Neural cell (in vitro differentiated cells): ENCODE measurements around the gene WDR20. TPM values are rescaled to one million over a fixed set of nuclear protein-coding genes. Genes with fewer than 3 reads are reported as not detected.
"Not testable (repeated sequence)": the region's sequence is repeated elsewhere in the genome, so short reads cannot be mapped to it uniquely, and the experiment has no call there.

ENCODE experiments used
- H2AFZ ChIP-seq: fragments of 200-600, 300-800 bp; sonication (generic), shearing (Covaris generic); 2 replicates; pipeline ENCODE4 v1.6.0; 2014; ENCODE audit warnings: low read depth, mild to moderate bottlenecking, antibody characterized with exemption, low read length, moderate library complexity
- H3F3A ChIP-seq: fragments of 200-600 bp; shearing (Covaris generic); 2 replicates; pipeline ENCODE4 v1.6.1; 2016; ENCODE audit warnings: mild to moderate bottlenecking, moderate library complexity, mixed read lengths, antibody characterized with exemption, low read length; ENCODE audit not compliant: insufficient read depth, poor library complexity, severe bottlenecking
- H3K27ac ChIP-seq: fragments of 200-600, 300-800 bp; sonication (generic), shearing (Covaris generic); 2 replicates; pipeline ENCODE4 v1.5.1; 2014; ENCODE audit warnings: mild to moderate bottlenecking, low read length, moderate library complexity
- H3K27me3 ChIP-seq: fragments of 300-800, 200-600 bp; sonication (generic), shearing (Covaris generic); 2 replicates; pipeline ENCODE4 v1.6.0; 2014; ENCODE audit warnings: mild to moderate bottlenecking, low read depth, low read length, moderate library complexity; ENCODE audit not compliant: insufficient read depth
- H3K36me3 ChIP-seq: fragments of 300-800, 200-600 bp; sonication (generic), shearing (Covaris generic); 2 replicates; pipeline ENCODE4 v1.5.1; 2014; ENCODE audit warnings: mild to moderate bottlenecking, antibody characterized with exemption, low read length, moderate library complexity; ENCODE audit not compliant: insufficient read depth
- H3K4me2 ChIP-seq: fragments of 300-800, 200-600 bp; sonication (generic), shearing (Covaris generic); 2 replicates; pipeline ENCODE4 v1.6.0; 2014; ENCODE audit warnings: mild to moderate bottlenecking, low read length
- H3K4me3 ChIP-seq: fragments of 300-800, 200-600 bp; sonication (generic), shearing (Covaris generic); 2 replicates; pipeline ENCODE4 v1.5.1; 2014; ENCODE audit warnings: mild to moderate bottlenecking, low read length, moderate library complexity
- H3K79me2 ChIP-seq: fragments of 200-600 bp; shearing (Covaris generic); replicated peaks from 2 replicates; pipeline ENCODE4 v1.6.0; 2014; ENCODE audit warnings: mild to moderate bottlenecking, low read length, moderate library complexity; ENCODE audit not compliant: insufficient read depth
- H3K9ac ChIP-seq: fragments of 300-800, 200-600 bp; sonication (generic), shearing (Covaris generic); 2 replicates; pipeline ENCODE4 v1.6.1; 2016; ENCODE audit warnings: mild to moderate bottlenecking, low read length, mixed read lengths
- H3K9me2 ChIP-seq: fragments of 200-600 bp; shearing (Covaris generic); 2 replicates; pipeline ENCODE4 v1.6.1; 2016; ENCODE audit warnings: mild to moderate bottlenecking, low read length, mixed read lengths; ENCODE audit not compliant: insufficient read depth
- H3K9me3 ChIP-seq: fragments of 200-600, 300-800 bp; sonication (generic), shearing (Covaris generic); 2 replicates; pipeline ENCODE4 v1.6.1; 2016; ENCODE audit warnings: mild to moderate bottlenecking, mixed run types, low read length, moderate library complexity, mixed read lengths
- H4K20me1 ChIP-seq: fragments of 200-600 bp; shearing (Covaris generic); 2 replicates; pipeline ENCODE4 v1.6.1; 2016; ENCODE audit warnings: mild to moderate bottlenecking, mixed run types; ENCODE audit not compliant: insufficient read depth
- EP300 ChIP-seq: fragments of 450-650 bp; conservative IDR thresholded peaks from 2 replicates; pipeline ENCODE4 v1.6.1; 2014; ENCODE audit warnings: antibody characterized with exemption, mild to moderate bottlenecking, moderate library complexity; ENCODE audit not compliant: poor library complexity, severe bottlenecking
- EZH2 ChIP-seq: fragments of 200-600, 300-800 bp; shearing (Covaris generic), sonication (generic); IDR thresholded peaks from 2 replicates; pipeline ENCODE4 v1.6.1; 2014; ENCODE audit warnings: antibody characterized with exemption, low read length, borderline replicate concordance, mild to moderate bottlenecking; ENCODE audit not compliant: insufficient read depth, poor library complexity, severe bottlenecking
- MXI1 ChIP-seq: fragments of 450-650 bp; conservative IDR thresholded peaks from 2 replicates; pipeline ENCODE4 v1.6.1; 2014; ENCODE audit warnings: antibody characterized with exemption, mild to moderate bottlenecking; ENCODE audit not compliant: poor library complexity, severe bottlenecking
- POLR2AphosphoS5 ChIP-seq: IDR thresholded peaks from 2 replicates; pipeline ENCODE4 v1.6.1; 2012
- RAD21 ChIP-seq: fragments of 450-650 bp; conservative IDR thresholded peaks from 2 replicates; pipeline ENCODE4 v1.6.1; 2014; ENCODE audit warnings: antibody characterized with exemption, mild to moderate bottlenecking, moderate library complexity
- REST ChIP-seq: IDR thresholded peaks from 2 replicates; pipeline ENCODE4 v1.6.1; 2012; ENCODE audit warnings: borderline replicate concordance
- SMC3 ChIP-seq: fragments of 450-650 bp; conservative IDR thresholded peaks from 2 replicates; pipeline ENCODE4 v1.6.1; 2014; ENCODE audit warnings: antibody characterized with exemption, mild to moderate bottlenecking, moderate library complexity; ENCODE audit not compliant: poor library complexity
- TAF1 ChIP-seq: IDR thresholded peaks from 2 replicates; pipeline ENCODE4 v1.6.1; 2012; ENCODE audit warnings: low read depth
- polyA plus RNA-seq: library from polyadenylated mRNA; depleted of rRNA; stranded (reverse); fragments of >200 nt; gene quantifications from 2 replicates; pipeline ENCODE4 v1.2.3, GENCODE V29; 2014

Gene WDR20
- polyA plus RNA-seq, 1 donor from 2014 or later = 28.6 TPM

GRCh38 chr14:102170061-102170460, 30.4 kb downstream of the WDR20 start:
- Histone ChIP-seq H3K9ac (no peak overlapping the region), H3F3A (no peaks in the 10 kb centered on the region), H3K27ac (no peak overlapping the region), H3K79me2 (peaks cover 24% of the 10 kb centered on the region), H3K9me3 (no peaks in the 10 kb centered on the region), H3K9me2 (no peaks in the 10 kb centered on the region), H3K27me3 (no peaks in the 10 kb centered on the region), H3K36me3 (no peaks in the 10 kb centered on the region), H3K4me3 (no peak overlapping the region), H4K20me1 (no peaks in the 10 kb centered on the region), H2AFZ (no peak overlapping the region), H3K4me2 (no peak overlapping the region)
- TF ChIP-seq SMC3 (no peak), MXI1 (no peak), EP300 (no peak), RAD21 (no peak), REST (no peak), POLR2AphosphoS5 (no peak), EZH2 (no peak), TAF1 (no peak)

GRCh38 chr14:102171173-102172020, 31.7 kb downstream of the WDR20 start:
- Histone ChIP-seq H3K4me2 (no peak overlapping the region), H3K9me2 (no peaks in the 10 kb centered on the region), H3K36me3 (no peaks in the 10 kb centered on the region), H3F3A (no peaks in the 10 kb centered on the region), H3K27ac (no peak overlapping the region), H3K27me3 (no peaks in the 10 kb centered on the region), H3K9ac (no peak overlapping the region), H3K4me3 (no peak overlapping the region), H2AFZ (no peak overlapping the region), H3K79me2 (peaks cover 20% of the 10 kb centered on the region), H3K9me3 (no peaks in the 10 kb centered on the region), H4K20me1 (no peaks in the 10 kb centered on the region)
- TF ChIP-seq TAF1 = no peak

- not testable (repeated sequence) for H3K9ac ChIP-seq, H3F3A ChIP-seq, H4K20me1 ChIP-seq, H3K4me2 ChIP-seq, H3K27me3 ChIP-seq, H3K9me2 ChIP-seq, H2AFZ ChIP-seq, H3K9me3 ChIP-seq, H3K36me3 ChIP-seq, H3K4me3 ChIP-seq, H3K27ac ChIP-seq
- peaks cover 20% of the 10 kb centered on the region for H3K79me2 ChIP-seq
Measured at GRCh38 chr14:102172021-102172272, 32.2 kb downstream of the WDR20 start.

GRCh38 chr14:102172721-102173120, 33.0 kb downstream of the WDR20 start:
- H3K36me3 ChIP-seq, H3K9ac ChIP-seq, H2AFZ ChIP-seq, H3K27me3 ChIP-seq, H3K4me3 ChIP-seq, H3K9me2 ChIP-seq, H3F3A ChIP-seq, H3K27ac ChIP-seq, H4K20me1 ChIP-seq, H3K9me3 ChIP-seq, H3K4me2 ChIP-seq: not testable (repeated sequence)
- peaks cover 23% of the 10 kb centered on the region for H3K79me2 ChIP-seq
